Measurements from ENCODE around the gene RTN4R.

The RTN4R gene

DNA sequence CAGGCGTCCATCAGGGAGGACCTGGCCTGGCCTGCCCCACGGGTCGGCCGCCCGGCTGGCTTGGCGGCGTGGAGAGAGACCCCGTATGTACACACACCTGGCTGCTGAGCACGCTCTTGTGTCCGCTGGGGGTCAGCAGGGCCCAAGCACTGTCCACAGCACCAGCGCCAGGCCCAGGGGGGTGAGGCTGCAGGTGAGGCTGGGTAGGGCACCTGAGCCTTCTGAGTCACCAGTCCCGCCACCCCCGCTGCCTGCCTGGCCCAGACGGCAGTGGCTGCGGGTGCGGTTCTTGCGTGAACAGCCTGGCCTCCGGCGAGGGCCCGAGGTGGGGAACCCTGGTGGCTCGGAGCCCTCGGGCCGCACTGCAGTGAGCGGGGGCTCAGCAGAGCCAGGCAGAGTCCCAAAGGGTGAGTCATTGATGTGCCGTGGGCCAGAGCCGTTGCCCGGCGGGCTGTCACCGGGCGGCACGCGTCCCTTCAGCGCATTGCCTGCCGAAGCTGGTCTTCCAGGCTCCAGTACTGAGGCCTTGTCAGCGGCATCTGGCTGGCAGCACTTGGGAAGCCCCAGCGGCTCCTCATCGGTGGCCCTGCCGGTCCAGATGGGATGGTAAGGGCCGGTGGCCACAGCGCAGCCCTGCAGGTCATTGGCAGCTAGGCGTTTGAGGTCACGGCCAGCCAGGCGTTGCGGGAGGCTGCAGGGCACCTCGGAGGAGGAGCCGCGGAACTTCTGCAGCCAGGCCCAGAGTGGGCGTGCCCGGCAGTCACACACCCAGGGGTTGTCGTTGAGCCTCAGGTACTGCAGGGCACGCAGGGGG is 26.3 kb downstream of the RTN4R start:
- no peak for DNase-seq

DNA sequence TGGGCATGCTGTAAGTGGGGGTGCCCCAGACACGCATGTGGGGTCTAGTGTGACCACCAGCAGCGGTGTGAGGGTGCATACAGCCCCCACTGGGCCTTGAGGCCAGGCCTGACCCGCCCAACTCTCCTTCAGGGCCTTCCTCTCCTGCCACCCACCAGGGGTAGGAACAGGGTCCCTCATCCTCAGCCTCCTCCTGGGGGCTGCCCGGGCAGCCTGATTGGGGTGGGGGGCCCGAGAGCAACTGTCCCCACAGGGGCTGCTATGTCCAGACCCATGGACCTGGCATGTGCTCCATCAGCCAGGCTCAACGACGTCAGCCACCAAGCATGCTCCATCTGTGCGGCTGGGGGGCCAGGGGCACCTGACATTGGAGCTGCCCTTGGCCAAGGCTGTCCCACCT is 27.2 kb downstream of the RTN4R start:
- DNase-seq = no peak

- peak; percentile 23 for DNase-seq
Measured at GRCh38 chr22:20240447-20240764, 27.7 kb downstream of the RTN4R start.

DNA sequence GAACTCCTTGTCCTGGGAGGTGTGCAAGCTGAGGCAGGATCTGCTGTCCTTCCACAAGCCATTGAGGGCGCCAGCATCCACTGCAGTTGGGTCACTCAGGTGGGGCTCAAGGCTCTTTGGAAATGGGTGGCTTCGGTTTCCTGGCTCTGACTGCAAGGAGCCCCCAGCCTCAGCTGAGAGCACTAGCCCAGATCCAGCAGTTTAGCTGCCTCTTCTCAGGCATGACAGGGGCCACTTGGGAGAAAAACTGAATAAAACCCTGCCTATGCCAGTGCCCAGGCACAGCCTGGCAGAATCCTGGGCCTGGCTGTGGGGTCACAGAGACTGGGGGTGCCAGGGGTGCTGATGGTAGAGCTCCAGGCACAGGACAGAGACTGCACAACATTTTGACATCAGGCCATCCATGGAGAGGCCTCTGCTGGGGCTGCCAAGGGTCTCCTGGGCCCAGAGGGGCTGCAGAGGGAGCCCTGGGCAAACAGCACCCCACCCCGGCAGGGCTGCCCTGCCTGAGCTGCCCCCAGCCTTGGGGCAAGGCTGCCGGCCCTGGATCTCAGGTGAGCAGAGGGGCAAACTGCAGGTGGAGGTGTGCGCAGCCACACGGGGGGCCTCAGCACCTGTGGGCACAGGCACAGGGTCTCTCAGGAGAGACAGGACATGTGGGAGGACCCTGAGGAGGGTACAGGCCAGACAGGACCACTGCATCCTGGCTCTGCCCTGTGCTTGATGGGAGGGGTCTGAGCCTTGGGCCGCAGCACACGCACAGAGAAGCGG is 28.3 kb downstream of the RTN4R start:
- no peak for DNase-seq

- peak; percentile 20 for DNase-seq
Measured at GRCh38 chr22:20238901-20239675, 29.0 kb downstream of the RTN4R start.

GRCh38 chr22:20238536-20238900 is 29.6 kb downstream of the RTN4R start:
- no peak for DNase-seq

DNA sequence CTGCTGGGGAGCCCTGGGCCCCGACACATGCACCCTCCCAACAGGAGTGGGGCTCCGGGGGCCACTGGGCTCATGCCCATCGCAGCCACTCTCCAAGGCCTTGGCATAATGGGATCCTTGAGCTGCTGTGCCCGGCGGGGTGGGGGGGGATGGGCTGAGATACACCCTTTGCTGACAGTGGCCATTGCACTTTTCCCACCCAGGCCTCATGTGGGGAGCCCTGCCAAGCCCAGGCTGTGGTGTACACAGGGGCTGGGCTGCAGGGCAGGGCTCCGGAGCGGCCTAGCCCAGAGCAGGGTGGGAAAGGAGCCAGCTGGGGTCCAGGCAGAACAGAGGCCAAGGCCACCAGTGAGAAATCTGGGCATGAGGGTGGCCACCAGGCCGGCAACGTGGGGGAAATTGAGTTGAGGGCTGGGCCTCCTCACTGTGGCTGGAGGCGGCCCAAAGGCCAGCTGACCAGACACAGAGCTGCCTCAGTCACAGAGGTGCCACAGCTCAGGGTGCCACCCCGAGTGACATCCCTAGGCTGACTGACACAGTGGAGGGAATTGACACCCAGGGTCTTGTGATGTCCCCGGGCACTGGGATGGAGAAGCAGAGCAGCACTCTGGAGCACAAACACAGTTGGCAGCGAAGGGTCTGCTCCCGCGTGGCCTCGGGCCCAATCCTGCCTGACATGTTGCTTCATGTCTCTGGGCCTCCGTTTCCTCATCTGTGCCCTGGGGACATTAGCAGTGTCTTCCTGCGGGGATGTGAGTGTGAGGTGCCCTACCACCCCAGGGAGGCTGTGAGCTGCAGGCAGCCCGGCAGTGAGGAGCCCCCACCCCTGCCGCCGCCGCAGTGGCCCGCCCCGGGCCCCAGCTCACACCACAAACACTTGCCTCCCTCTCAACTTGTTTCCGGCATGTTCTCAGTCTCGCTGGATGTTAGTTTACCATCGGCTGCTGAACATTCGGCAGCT is 30.4 kb downstream of the RTN4R start:
- no peak for DNase-seq

GRCh38 chr22:20236052-20236717 is 31.9 kb downstream of the RTN4R start:
- DNase-seq = no peak

DNA sequence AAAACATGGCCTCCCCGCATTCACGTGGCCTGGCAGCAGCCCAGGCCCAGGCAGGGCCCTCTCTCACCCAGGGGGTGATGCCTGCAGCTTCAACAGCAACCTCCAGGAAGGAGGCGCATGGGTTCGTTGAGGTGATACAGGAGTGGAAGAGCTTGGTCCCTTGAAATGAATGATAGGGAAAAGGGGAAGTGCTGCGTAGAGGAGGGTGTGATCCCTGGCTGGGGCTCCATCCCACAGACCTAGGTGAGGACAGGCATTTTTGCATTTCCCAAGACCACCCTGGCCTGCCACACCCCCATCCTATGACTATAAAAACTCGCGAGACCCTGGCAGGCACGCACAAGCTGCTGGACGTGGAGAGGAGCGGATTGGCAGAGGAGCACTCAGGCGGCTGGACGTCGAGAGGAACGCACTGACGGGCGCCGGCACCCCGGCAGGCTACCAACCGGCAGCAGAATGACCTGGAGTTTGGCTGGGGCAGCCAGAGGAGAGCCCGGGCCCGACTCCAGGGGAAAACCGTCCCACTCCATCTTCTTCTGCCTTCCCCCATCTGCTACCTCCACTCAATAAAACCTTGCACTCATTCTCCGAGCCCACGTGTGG is 32.6 kb downstream of the RTN4R start:
- no peak for DNase-seq

- no peak for DNase-seq
Measured at GRCh38 chr22:20234760-20235388, 33.2 kb downstream of the RTN4R start.

- DNase-seq = no peak
Measured at GRCh38 chr22:20234314-20234682, 33.8 kb downstream of the RTN4R start.

GRCh38 chr22:20233351-20234313 is 34.5 kb downstream of the RTN4R start:
- DNase-seq = no peak

GRCh38 chr22:20232781-20233180 is 35.3 kb downstream of the RTN4R start:
- DNase-seq = no peak

- no peak for DNase-seq
Measured at GRCh38 chr22:20232237-20232598, 35.9 kb downstream of the RTN4R start.

DNA sequence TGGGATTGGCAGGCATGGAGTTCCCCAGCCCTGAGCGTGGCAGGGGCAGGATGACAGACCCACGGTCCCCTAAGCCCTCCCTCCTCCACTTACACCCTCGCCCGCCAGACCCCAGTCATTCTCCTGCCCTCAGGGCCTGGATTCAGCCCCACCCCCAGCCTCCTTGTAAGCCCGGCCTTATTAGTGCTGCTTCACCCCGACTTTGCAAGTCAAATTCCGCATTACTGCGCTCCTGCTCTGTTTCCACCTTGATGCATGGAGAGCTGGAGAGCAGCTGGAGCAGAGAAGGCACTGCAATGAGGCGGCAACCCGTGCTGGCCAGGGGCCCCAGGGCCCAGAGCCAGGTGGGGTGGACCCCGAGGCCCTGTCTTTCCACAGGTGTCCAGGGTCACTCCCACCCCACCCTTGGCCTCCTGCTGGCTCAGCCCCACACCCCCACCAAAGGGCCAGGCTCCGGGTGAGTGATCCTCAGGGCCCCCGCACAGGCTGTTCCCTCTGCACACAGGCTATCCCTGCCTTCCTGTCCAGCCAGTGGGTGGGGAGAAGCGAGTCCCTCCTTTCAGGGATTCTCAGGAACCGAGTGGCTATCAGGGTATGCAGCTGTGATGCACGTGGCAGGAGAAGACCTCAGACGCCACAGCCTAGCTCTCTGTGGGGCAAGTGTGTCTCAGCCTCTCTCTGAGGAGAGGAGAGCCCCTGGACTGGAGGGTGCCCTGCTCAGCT is 36.4 kb downstream of the RTN4R start:
- DNase-seq = no peak

GRCh38 chr22:20230777-20231420 is 37.2 kb downstream of the RTN4R start:
- no peak for DNase-seq

- DNase-seq = no peak
Measured at GRCh38 chr22:20229916-20230775, 38.0 kb downstream of the RTN4R start.

GRCh38 chr22:20228939-20229272 is 39.2 kb downstream of the RTN4R start:
- DNase-seq = no peak

Data from fibroblast of skin of abdomen (primary cell).